ENCODE measurements around the gene PPARA.

Gene PPARA

GRCh38 chr22:46290843-46291785, 140.8 kb downstream of the PPARA start:
- DNase-seq (ENCODE audit: low read depth, low spot score) = no peak

- DNase-seq (ENCODE audit: low read depth, low spot score) = no peak
These were observed 141.8 kb downstream of the PPARA start for GRCh38 chr22:46292173-46292572.

- no peak for DNase-seq (ENCODE audit: low read depth, low spot score)
These were observed 142.4 kb downstream of the PPARA start for GRCh38 chr22:46292732-46293131.

Data from iPS DF 19.7 (cell line).